Body of pancreas (tissue), 4 donors: Measurements from ENCODE around the gene RASEF. TPM values are rescaled to one million over a fixed set of nuclear protein-coding genes. Genes with fewer than 3 reads are reported as not detected.

Source experiments
- ATAC-seq: fragments of 150-250 bp; one replicate; pipeline ENCODE4 v1.9.1; 2016
- DNase-seq, 4 donors: peaks; one replicate each; pipeline ENCODE4 v3.0.0-alpha.2; 2019
- H3K27ac ChIP-seq, 4 donors: fragments of 200-600 bp; sonication (generic); 1 replicate in 3 of 4; 2 replicates in 1 of 4; pipeline versions ENCODE4 v1.5.1 to v1.6.1; 2016 to 2019; ENCODE audit warnings: mild to moderate bottlenecking in 1 of 4, mixed read lengths in 1 of 4, moderate library complexity in 1 of 4
- H3K27me3 ChIP-seq, 2 donors: fragments of 200-600 bp; sonication (generic); one replicate each; pipeline ENCODE4 v1.6.0; 2016; ENCODE audit warnings: mild to moderate bottlenecking in 1 of 2
- H3K36me3 ChIP-seq, 2 donors: fragments of 200-600 bp; sonication (generic); replicated peaks in 1 of 2; 2 replicates each; pipeline ENCODE4 v1.5.1; 2016; ENCODE audit warnings: low read depth in 2 of 2; ENCODE audit not compliant: insufficient read depth in 1 of 2
- H3K4me1 ChIP-seq: fragments of 200-600 bp; sonication (generic); one replicate; pipeline ENCODE4 v1.6.0; 2016
- H3K4me3 ChIP-seq, 2 donors: fragments of 200-600 bp; sonication (generic); 1 replicate in 1 of 2; 2 replicates in 1 of 2; pipeline ENCODE4 v1.5.1; 2016 to 2019
- H3K9me3 ChIP-seq, 3 donors: fragments of 200-600 bp; sonication (generic); 1 replicate in 2 of 3; 2 replicates in 1 of 3; pipeline ENCODE4 v1.5.1; 2016
- CTCF ChIP-seq, 7 experiments: fragments of 450-650 bp in 4 of 7; fragments of 200-600 bp in 3 of 7; sonication (generic) in 3 of 7; IDR thresholded peaks; one replicate each; pipeline ENCODE4 v1.5.1; 2016 to 2019; ENCODE audit warnings: antibody characterized with exemption in 7 of 7
- POLR2A ChIP-seq, 3 donors: fragments of 450-650 bp; IDR thresholded peaks; one replicate each; pipeline ENCODE4 v1.6.1; 2016; ENCODE audit warnings: antibody characterized with exemption in 3 of 3, mild to moderate bottlenecking in 2 of 3
- WGBS, 2 donors: methylation state at CpG; one replicate each; pipeline ENCODE4 v1.1.5; 2017; 5-methylcytosine and 5-hydroxymethylcytosine counted together
- intact Hi-C: fragments of 100-400 bp; cut with DNase I; formaldehyde crosslinking; loops from one replicate; pipeline ENCODE4 v1.15.1; 2023
- total RNA-seq, 2 donors: library from RNA; depleted of rRNA; stranded (reverse); fragments of >200 nt; gene quantifications; one replicate each; pipeline ENCODE4 v1.1.0, GENCODE V29; 2016

RASEF gene
- total RNA-seq, 2 donors from 2014 or later: 49.5 to 59.7 TPM

- intact Hi-C loops: no loop called here
- Histone ChIP-seq H3K4me3 (no peak overlapping the region), H3K27me3 (no peaks in the 10 kb centered on the region), H3K27ac (no peak overlapping the region), H3K36me3 (peaks cover 0 to 7% of the 10 kb centered on the region in 2 donors), H3K9me3 (no peaks in the 10 kb centered on the region), H3K4me1 (peaks cover 16% of the 10 kb centered on the region)
- DNase-seq (no peak), ATAC-seq (no peak)
- TF ChIP-seq CTCF (IDR thresholded peaks at IDR 0.05): no peak
- TF ChIP-seq POLR2A (IDR thresholded peaks at IDR 0.05): no peak
These were observed 51.3 kb downstream of the RASEF start for GRCh38 chr9:83011611-83012010.

- Histone ChIP-seq H3K36me3 (peaks cover 0 to 7% of the 10 kb centered on the region in 2 donors), H3K4me3 (no peak overlapping the region), H3K27me3 (no peaks in the 10 kb centered on the region), H3K27ac (no peak overlapping the region), H3K9me3 (no peaks in the 10 kb centered on the region), H3K4me1 (peaks cover 5% of the 10 kb centered on the region)
- ATAC-seq (no peak), DNase-seq (no peak)
- intact Hi-C loops: no loop called here
- no peak for TF ChIP-seq CTCF (IDR thresholded peaks at IDR 0.05)
- no peak for TF ChIP-seq POLR2A (IDR thresholded peaks at IDR 0.05)
- WGBS, 2 donors: 89 to 92% methylated on average over 9 of the region's 9 CpGs
These were observed 55.2 kb downstream of the RASEF start for GRCh38 chr9:83007521-83008300.

DNA sequence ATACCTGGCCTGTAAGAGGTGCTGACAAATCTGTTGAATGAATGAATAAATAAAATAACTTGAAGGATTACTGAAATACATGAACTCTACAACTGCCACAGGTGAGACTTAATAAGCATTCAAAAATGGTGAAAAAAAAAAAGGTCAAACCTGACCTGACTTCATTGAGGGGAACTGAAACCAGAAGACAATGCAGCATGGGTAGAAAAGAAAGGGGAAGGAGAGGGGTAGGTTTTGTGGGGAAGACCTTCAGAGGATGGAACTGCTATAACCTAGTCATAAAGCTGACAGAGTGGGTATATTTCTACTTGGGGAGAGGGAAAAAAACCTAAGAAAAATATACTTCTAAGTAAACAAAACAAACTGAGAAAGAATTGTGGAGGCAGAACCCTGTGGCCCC, 56.6 kb downstream of the RASEF start:
- H3K27me3 ChIP-seq: no peaks in the 10 kb centered on the region
- no peak overlapping the region for H3K4me3 ChIP-seq
- no peaks in the 10 kb centered on the region for H3K4me1 ChIP-seq
- peaks cover 0 to 7% of the 10 kb centered on the region in 2 donors for H3K36me3 ChIP-seq
- ATAC-seq (no peak), DNase-seq (no peak)
- H3K27ac ChIP-seq: no peak overlapping the region
- TF ChIP-seq CTCF (IDR thresholded peaks at IDR 0.05): no peak
- no peak for TF ChIP-seq POLR2A (IDR thresholded peaks at IDR 0.05)
- intact Hi-C loops: no loop called here
- H3K9me3 ChIP-seq: no peaks in the 10 kb centered on the region

- ATAC-seq (no peak), DNase-seq (no peak)
- no peak overlapping the region for H3K4me3 ChIP-seq
- 88 to 100% methylated on average over 2 of the region's 2 CpGs for whole genome bisulfite sequencing, 2 donors
- H3K27ac ChIP-seq: no peak overlapping the region
- peaks cover 0 to 5% of the 10 kb centered on the region in 2 donors for H3K36me3 ChIP-seq
- no peaks in the 10 kb centered on the region for H3K9me3 ChIP-seq
- no peak for TF ChIP-seq CTCF (IDR thresholded peaks at IDR 0.05)
- TF ChIP-seq POLR2A (IDR thresholded peaks at IDR 0.05): no peak
- intact Hi-C loops: no loop called here
- H3K27me3 ChIP-seq: no peaks in the 10 kb centered on the region
- H3K4me1 ChIP-seq: no peaks in the 10 kb centered on the region
These were observed 57.0 kb downstream of the RASEF start for GRCh38 chr9:83005963-83006362.

DNA sequence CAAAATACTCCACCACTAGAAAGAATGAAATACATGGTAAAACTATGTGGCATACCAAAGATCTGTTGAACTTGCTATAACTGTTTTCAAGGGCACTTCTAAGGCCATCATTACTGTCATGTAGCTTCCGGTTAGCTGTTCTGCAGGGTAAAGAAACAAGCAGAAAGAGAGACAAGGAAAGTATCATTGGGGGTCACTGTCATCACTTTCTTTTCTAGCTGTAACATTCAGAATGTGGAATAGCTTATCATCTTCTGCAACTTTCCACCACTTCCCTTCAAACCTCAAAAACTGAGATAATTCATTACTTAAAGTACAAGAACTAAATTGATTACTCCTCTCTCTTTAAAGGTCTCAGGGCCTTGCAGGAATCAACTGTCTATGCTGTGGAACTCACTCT, 57.6 kb downstream of the RASEF start:
- WGBS, 2 donors: 91 to 100% methylated on average over 1 of the region's 1 CpG
- peaks cover 0 to 8% of the 10 kb centered on the region in 2 donors for H3K36me3 ChIP-seq
- no peak for DNase-seq
- no peak overlapping the region for H3K4me3 ChIP-seq
- H3K9me3 ChIP-seq: no peaks in the 10 kb centered on the region
- H3K27ac ChIP-seq: no peak overlapping the region
- H3K27me3 ChIP-seq: no peaks in the 10 kb centered on the region
- no peaks in the 10 kb centered on the region for H3K4me1 ChIP-seq
- intact Hi-C loops: no loop called here
- no peak for ATAC-seq
- TF ChIP-seq CTCF (IDR thresholded peaks at IDR 0.05): no peak
- TF ChIP-seq POLR2A (IDR thresholded peaks at IDR 0.05): no peak
